Islet precursor cell (in vitro differentiated cells): Measurements from ENCODE around the gene TMEM183A.
"Not testable (repeated sequence)": the region's sequence is repeated elsewhere in the genome, so short reads cannot be mapped to it uniquely, and the experiment has no call there.

Experiments
- DNase-seq: peaks from one replicate; pipeline ENCODE4 v3.0.0-alpha.2; 2018

Gene TMEM183A

GRCh38 chr1:202987922-202988583 is 19.1 kb upstream of the TMEM183A start:
- no peak for DNase-seq

GRCh38 chr1:202989879-202990278 is 17.3 kb upstream of the TMEM183A start:
- DNase-seq = no peak

GRCh38 chr1:202991112-202991511 is 16.1 kb upstream of the TMEM183A start:
- no peak for DNase-seq

- no peak for DNase-seq
These were observed 12.4 kb upstream of the TMEM183A start for GRCh38 chr1:202994756-202995155.

- no peak for DNase-seq
These were observed 8.1 kb upstream of the TMEM183A start for GRCh38 chr1:202998836-202999750.

GRCh38 chr1:203000217-203000944 is 6.8 kb upstream of the TMEM183A start:
- no peak for DNase-seq

- DNase-seq = no peak
These were observed 5.2 kb upstream of the TMEM183A start for GRCh38 chr1:203001986-203002385.

GRCh38 chr1:203002951-203003350 is 4.2 kb upstream of the TMEM183A start:
- DNase-seq = no peak

- DNase-seq = not testable (repeated sequence)
These were observed 1.6 kb upstream of the TMEM183A start for GRCh38 chr1:203005395-203006142.

GRCh38 chr1:203009185-203009584 is 2.0 kb downstream of the TMEM183A start:
- no peak for DNase-seq

- no peak for DNase-seq
These were observed 4.4 kb downstream of the TMEM183A start for GRCh38 chr1:203011582-203011981.

- DNase-seq = no peak
These were observed 9.9 kb downstream of the TMEM183A start for GRCh38 chr1:203017061-203017460.

GRCh38 chr1:203017692-203018091 is 10.5 kb downstream of the TMEM183A start:
- DNase-seq = no peak

GRCh38 chr1:203022855-203023254 is 15.7 kb downstream of the TMEM183A start:
- not testable (repeated sequence) for DNase-seq

GRCh38 chr1:203025686-203026030 is 18.5 kb downstream of the TMEM183A start:
- DNase-seq = no peak

- DNase-seq = peak; percentile 94
These were observed 19.0 kb downstream of the TMEM183A start, which contains the start of gene PPFIA4 for GRCh38 chr1:203026031-203026665. TSS of gene PPFIA4 (plus strand) at chr1:203026491. CDS start at chr1:203039009, 12,518 bp downstream.

- no peak for DNase-seq
These were observed 19.8 kb downstream of the TMEM183A start for GRCh38 chr1:203026666-203027663.

- DNase-seq = no peak
These were observed 21.1 kb downstream of the TMEM183A start for GRCh38 chr1:203028067-203028783.

- DNase-seq = no peak
These were observed 21.8 kb downstream of the TMEM183A start for GRCh38 chr1:203028784-203029553.
